Measurements from ENCODE around the gene DNAJC5G. TPM values are rescaled to one million over a fixed set of nuclear protein-coding genes. Genes with fewer than 3 reads are reported as not detected.
"Not testable (repeated sequence)": the region's sequence is repeated elsewhere in the genome, so short reads cannot be mapped to it uniquely, and the experiment has no call there.

The DNAJC5G gene
- total RNA-seq, 6 experiments from 2014 or later = not detected

GRCh38 chr2:27271631-27272340 is 3.4 kb upstream of the DNAJC5G start:
- H3K9me3 ChIP-seq = no peaks in the 10 kb centered on the region
- no peak overlapping the region for H3K27ac ChIP-seq
- H3K27me3 ChIP-seq = no peaks in the 10 kb centered on the region
- no peak for DNase-seq
- no peak for TF ChIP-seq CTCF (IDR thresholded peaks at IDR 0.05)
- no peak for TF ChIP-seq POLR2A (IDR thresholded peaks at IDR 0.05)
- WGBS (ENCODE audit: insufficient coverage, low coverage, low lambda C conversion rate, missing lambda C conversion rate) = 73% methylated on average over 8 of the region's 11 CpGs
- H3K36me3 ChIP-seq = no peaks in the 10 kb centered on the region
- peaks cover 0 to 6% (median 0%) of the 10 kb centered on the region in 4 donors for H3K4me1 ChIP-seq
- H3K4me3 ChIP-seq = no peak overlapping the region
- intact Hi-C loops (cut with DNase I) = loop anchor here (10.0 kb wide), 2 partner anchors 137 to 177 kb away; partner anchors contain the start of genes PREB (in 1 of the 2) and PRR30 (in 1 of the 2)
- ATAC-seq = no peak

GRCh38 chr2:27272537-27273522 is 2.4 kb upstream of the DNAJC5G start:
- 44% methylated on average over 11 of the region's 15 CpGs for WGBS (ENCODE audit: insufficient coverage, low coverage, low lambda C conversion rate, missing lambda C conversion rate)
- not testable (repeated sequence) for H3K4me3 ChIP-seq, H3K9me3 ChIP-seq, H3K27ac ChIP-seq, H3K36me3 ChIP-seq, H3K4me1 ChIP-seq, H3K27me3 ChIP-seq
- ATAC-seq (peak; percentile 23 to 72 (median 52)), DNase-seq (peak in 1 of 3 donors; percentile 28)
- intact Hi-C loops (cut with DNase I) = loop anchor here (10.0 kb wide), 2 partner anchors 138 to 178 kb away; partner anchors contain the start of genes PREB (in 1 of the 2) and PRR30 (in 1 of the 2)

GRCh38 chr2:27278010-27278409 is 2.8 kb downstream of the DNAJC5G start:
- H3K4me1 ChIP-seq = no peaks in the 10 kb centered on the region
- TF ChIP-seq POLR2A (IDR thresholded peaks at IDR 0.05) (no peak), CTCF (IDR thresholded peaks at IDR 0.05) (no peak)
- H3K4me3 ChIP-seq = no peak overlapping the region
- ATAC-seq = no peak
- intact Hi-C loops (cut with DNase I) = loop anchor here (10.0 kb wide), 2 partner anchors 143 to 183 kb away; partner anchors contain the start of genes PREB (in 1 of the 2) and PRR30 (in 1 of the 2)
- H3K27me3 ChIP-seq = no peaks in the 10 kb centered on the region
- H3K27ac ChIP-seq = no peak overlapping the region
- DNase-seq = no peak
- no peaks in the 10 kb centered on the region for H3K9me3 ChIP-seq
- 78% methylated on average over 1 of the region's 1 CpG for WGBS (ENCODE audit: insufficient coverage, low coverage, low lambda C conversion rate, missing lambda C conversion rate)
- no peaks in the 10 kb centered on the region for H3K36me3 ChIP-seq

GRCh38 chr2:27280826-27281225 is 5.6 kb downstream of the DNAJC5G start:
- Histone ChIP-seq H3K4me1 (no peaks in the 10 kb centered on the region), H3K27ac (no peak overlapping the region), H3K36me3 (no peaks in the 10 kb centered on the region), H3K4me3 (no peak overlapping the region), H3K9me3 (no peaks in the 10 kb centered on the region), H3K27me3 (no peaks in the 10 kb centered on the region)
- intact Hi-C loops (cut with DNase I) = no loop called here
- TF ChIP-seq POLR2A (IDR thresholded peaks at IDR 0.05) (no peak), CTCF (IDR thresholded peaks at IDR 0.05) (no peak)
- DNase-seq = no peak
- 66% methylated on average over 3 of the region's 3 CpGs for WGBS (ENCODE audit: insufficient coverage, low coverage, low lambda C conversion rate, missing lambda C conversion rate)
- no peak for ATAC-seq

Measured in right lobe of liver (tissue), 6 donors.